NCI-H748 (cell line): ENCODE measurements around the gene CDK5RAP2.

Experiments used
- DNase-seq: peaks from one replicate; lab custom pipeline; 2025; ENCODE audit not compliant: unreplicated experiment; lab: John Stamatoyannopoulos, UW

CDK5RAP2 gene

GRCh38 chr9:120405860-120406259 lies 174.1 kb downstream of the CDK5RAP2 start:
- no peak for DNase-seq

GRCh38 chr9:120405134-120405533 lies 174.8 kb downstream of the CDK5RAP2 start:
- no peak for DNase-seq

- DNase-seq, result no peak
Observed at GRCh38 chr9:120403543-120403856, 176.5 kb downstream of the CDK5RAP2 start.

GRCh38 chr9:120402741-120403542 lies 177.0 kb downstream of the CDK5RAP2 start:
- no peak for DNase-seq

GRCh38 chr9:120399940-120400339 lies 180.0 kb downstream of the CDK5RAP2 start:
- DNase-seq, result no peak

GRCh38 chr9:120398286-120398685 lies 181.7 kb downstream of the CDK5RAP2 start:
- no peak for DNase-seq

GRCh38 chr9:120397453-120397852 lies 182.5 kb downstream of the CDK5RAP2 start:
- no peak for DNase-seq

GRCh38 chr9:120396931-120397330 lies 183.0 kb downstream of the CDK5RAP2 start:
- no peak for DNase-seq

GRCh38 chr9:120396418-120396817 lies 183.5 kb downstream of the CDK5RAP2 start:
- DNase-seq, result no peak

- no peak for DNase-seq
Observed at GRCh38 chr9:120395376-120395775, 184.6 kb downstream of the CDK5RAP2 start.

GRCh38 chr9:120394058-120394669 lies 185.8 kb downstream of the CDK5RAP2 start:
- DNase-seq, result no peak

- DNase-seq, result no peak
Observed at GRCh38 chr9:120393386-120394057, 186.4 kb downstream of the CDK5RAP2 start.

GRCh38 chr9:120392711-120393110 lies 187.3 kb downstream of the CDK5RAP2 start:
- DNase-seq, result no peak

GRCh38 chr9:120392245-120392644 lies 187.7 kb downstream of the CDK5RAP2 start:
- DNase-seq, result no peak

- DNase-seq, result no peak
Observed at GRCh38 chr9:120391691-120392090, 188.3 kb downstream of the CDK5RAP2 start.

GRCh38 chr9:120390637-120391190 lies 189.3 kb downstream of the CDK5RAP2 start:
- DNase-seq, result no peak

- no peak for DNase-seq
Observed at GRCh38 chr9:120389867-120390266, 190.1 kb downstream of the CDK5RAP2 start.

GRCh38 chr9:120389300-120389699 lies 190.7 kb downstream of the CDK5RAP2 start:
- no peak for DNase-seq

- DNase-seq, result peak; percentile 76
Observed at GRCh38 chr9:120388003-120388855, 191.7 kb downstream of the CDK5RAP2 start.

- DNase-seq, result peak; percentile 99
Observed at GRCh38 chr9:120387257-120388002, 192.5 kb downstream of the CDK5RAP2 start.
